HG03520 (cell line): ENCODE measurements around the gene MOGAT1.
A peak's percentile ranks its signal among the peaks of the same experiment; 100 is the strongest.
"Not testable (repeated sequence)": the region's sequence is repeated elsewhere in the genome, so short reads cannot be mapped to it uniquely, and the experiment has no call there.

Experiments used
- ATAC-seq: cut with Tn5 transposase; IDR thresholded peaks from one replicate; pipeline ENCODE4 v1.9.1; 2021; ENCODE audit warnings: mild to moderate bottlenecking, moderate library complexity; ENCODE audit not compliant: unreplicated experiment

Gene MOGAT1

DNA sequence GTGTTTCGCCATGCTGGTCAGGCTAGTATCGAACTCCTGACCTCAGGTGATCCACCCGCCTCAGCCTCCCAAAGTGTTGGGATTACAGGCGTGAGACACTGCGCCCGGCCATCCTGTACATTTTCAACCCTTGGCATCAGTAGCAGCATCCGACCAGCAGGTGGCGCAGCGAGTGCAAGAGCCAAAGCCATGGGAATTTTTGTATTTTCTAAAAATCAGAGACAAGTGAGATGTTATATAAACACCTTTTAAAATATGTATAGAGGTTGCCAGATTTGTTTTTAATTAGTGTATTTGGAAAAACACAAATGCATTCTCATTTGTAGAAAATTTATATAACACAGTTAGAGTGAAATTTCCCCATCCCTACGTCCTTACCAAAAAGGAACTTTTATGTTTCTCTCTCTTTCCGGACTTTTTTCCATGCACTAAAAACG, 36.8 kb downstream of the MOGAT1 start:
- no peak for ATAC-seq

DNA sequence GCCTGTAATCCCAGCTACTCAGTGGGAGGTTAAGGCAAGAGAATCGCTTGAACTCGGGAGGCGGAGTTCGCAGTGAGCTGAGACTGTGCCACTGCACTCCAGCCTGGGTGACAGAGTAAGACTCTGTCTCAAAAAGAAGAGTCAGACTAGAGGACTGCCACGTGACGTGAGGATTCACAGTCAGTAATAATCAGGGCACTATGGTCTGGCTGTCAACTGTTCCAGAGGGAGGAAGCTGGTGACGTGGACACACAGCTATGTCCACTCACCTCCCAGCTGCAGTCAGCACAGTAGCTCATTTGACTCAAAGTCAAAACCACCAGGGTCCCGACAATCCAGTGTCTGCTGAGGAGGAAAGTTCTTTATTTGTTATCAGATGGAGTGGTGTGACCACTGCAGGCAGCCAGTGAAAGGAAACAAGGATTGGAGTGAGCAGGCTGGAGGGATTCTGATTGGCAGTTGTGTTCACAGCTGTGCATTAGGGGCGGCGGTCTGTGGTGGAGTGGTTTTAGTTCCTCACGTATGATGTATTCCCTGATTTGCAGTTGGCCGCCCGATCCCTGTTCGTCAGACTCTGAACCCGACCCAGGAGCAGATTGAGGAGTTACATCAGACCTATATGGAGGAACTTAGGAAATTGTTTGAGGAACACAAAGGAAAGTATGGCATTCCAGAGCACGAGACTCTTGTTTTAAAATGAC, 37.9 kb downstream of the MOGAT1 start:
- ATAC-seq, result peak; percentile 48

DNA sequence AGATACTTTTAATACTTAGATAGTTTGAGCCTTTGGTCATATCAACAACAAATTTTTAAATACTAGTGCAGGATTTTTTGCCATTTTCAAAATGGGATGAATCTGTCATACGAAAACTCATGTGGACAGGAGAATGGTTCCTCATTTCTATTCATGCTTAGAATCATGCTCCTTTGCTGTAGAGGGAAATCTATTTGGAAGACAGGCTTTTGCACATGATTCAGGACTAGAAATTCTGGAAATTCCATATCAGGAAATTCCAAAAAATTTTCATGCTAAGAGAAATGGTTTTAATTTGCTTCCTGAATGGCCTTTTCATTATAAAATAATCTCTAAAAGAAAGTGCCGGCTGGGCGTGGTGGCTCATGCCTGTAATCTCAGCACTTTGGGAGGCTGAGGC, 39.3 kb downstream of the MOGAT1 start:
- ATAC-seq, result no peak

DNA sequence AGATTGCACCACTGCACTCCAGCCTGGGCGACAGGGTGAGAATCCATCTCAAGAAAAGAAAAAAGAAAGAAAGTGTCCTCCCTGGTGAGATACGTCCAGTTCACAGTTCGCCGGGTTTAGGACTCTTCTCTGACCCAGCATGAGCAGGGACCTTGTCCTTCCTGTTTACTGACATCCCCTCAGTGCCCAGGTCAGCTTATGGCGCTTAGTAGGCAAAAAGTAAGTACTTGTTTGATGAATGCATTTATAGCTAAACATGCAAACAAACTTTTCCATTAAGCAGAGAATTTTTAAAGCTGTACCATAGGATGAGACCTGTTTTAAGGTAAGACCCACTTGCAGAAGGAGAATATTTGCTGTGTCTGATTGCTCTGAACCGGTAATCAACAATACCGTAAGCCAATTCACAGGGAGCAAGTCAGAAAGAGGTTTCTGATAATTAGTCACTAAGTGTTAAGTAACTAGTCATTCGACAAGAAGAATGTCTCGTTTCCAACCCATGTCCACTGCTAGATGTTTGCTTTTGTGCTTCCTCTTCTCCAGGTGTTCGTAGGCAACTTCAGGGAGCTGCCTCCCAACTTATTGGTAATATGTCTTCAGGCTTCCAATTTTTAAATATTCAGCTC, 40.0 kb downstream of the MOGAT1 start:
- no peak for ATAC-seq

DNA sequence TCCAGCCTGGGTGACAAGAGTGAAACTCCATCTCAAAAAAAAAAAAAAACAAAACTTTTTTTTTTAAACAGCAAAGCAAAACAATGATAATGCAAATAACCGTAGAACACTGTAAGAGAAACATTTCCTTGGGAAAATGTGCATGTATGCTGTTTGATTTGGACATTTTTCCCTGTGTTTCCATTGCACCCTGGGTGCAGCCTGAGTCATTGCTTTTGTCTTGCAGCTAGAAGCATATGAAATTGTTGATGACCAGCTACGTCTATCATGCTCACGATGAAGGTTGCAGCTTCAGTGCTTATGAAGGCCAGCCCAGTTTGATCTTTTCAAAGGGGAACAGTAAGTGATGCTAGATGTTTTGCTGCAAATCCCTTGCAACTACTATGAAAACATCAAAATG, 41.5 kb downstream of the MOGAT1 start:
- no peak for ATAC-seq

DNA sequence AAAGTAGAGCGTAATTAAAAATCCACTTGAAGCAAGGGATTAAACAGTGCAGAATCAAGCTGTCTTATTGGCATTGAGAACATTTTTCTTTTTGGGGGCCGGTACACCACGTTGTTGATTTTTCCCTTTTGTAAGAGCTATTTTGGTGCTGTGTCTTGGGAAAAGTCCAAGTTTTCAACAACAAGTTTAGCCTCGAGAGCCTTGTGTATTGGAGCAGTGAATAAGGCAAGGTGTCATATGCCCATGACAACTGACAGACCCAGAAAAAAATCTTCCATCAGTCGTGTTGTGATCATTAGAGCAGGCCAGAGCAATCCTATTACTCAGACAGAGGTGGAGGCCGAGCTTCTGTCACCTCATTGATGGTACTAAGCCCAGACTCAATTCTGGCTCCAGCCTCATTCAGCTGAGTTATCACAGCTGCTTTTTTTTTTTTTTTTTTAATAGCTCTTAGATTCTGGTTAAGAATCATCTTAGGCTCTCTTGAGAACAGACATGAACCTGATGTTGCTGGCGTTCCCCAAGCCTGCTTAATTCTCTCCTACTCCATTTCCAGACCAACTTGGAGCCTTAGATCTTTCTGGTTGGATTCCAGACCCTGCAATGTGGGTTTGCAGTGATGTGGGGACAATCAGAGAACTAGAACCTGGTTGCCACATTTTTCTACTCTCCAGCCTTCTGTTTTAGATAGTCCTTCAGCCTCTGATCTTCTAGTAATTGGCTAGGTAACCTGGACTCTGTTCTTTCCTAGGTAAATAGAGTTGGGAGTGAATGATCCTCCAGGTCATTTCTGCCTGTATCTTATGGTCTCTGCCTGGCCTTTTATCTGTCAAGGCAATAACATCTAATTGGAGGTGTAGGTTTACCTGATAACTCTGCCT, 43.1 kb downstream of the MOGAT1 start:
- ATAC-seq, result no peak

DNA sequence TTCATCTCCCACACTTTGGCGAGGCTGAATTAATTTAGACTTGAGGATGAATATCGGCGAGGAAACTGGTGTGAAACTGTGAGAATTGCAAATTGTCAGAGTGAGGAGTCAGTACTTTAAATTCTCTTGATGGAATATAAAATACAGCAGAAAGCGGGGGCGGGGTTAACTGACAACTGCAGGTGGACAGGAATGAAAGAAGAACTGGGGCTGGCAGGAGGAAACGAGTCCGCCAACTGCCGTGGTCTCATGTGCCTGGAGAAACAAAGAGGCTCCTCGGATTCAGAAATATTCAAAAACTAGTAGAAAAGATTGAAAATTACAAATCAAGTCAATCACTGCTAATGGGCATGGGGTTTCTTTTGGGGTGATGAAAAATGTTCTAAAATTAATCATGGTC, 44.3 kb downstream of the MOGAT1 start:
- ATAC-seq, result no peak

DNA sequence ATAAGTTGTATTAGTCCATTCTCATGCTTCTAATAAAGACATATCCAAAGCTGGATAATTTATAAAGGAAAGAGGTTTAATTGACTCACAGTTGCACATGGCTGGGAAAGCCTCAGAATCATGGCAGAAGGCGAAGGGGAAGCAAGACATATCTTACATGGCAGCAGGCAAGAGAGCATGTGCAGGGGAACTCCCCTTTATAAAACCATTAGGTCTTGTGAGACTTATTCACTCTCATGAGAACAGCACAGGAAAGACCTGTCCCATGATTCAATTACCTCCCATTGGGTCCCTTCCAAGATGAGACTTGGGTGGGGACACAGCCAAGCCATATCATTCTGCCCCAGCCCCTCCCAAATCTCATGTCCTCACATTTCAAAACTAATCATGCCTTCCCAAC, 48.3 kb downstream of the MOGAT1 start:
- not testable (repeated sequence) for ATAC-seq

DNA sequence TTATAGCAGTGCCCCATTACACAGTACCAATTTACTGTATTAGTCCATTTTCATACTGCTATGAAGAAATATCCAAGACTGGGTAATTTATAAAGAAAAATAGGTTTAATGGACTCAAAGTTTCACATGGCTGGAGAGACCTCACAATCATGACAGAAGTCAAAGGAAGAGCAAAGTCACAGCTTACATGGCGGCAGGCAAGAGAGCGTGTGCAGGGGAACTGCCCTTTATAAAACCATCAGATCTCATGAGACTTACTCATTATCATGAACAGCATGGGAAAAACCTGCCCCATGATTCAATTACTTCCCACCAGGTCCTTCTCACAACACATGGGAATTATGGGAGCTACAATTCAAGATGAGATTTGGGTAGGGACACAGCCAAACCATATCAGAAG, 50.1 kb downstream of the MOGAT1 start:
- not testable (repeated sequence) for ATAC-seq

DNA sequence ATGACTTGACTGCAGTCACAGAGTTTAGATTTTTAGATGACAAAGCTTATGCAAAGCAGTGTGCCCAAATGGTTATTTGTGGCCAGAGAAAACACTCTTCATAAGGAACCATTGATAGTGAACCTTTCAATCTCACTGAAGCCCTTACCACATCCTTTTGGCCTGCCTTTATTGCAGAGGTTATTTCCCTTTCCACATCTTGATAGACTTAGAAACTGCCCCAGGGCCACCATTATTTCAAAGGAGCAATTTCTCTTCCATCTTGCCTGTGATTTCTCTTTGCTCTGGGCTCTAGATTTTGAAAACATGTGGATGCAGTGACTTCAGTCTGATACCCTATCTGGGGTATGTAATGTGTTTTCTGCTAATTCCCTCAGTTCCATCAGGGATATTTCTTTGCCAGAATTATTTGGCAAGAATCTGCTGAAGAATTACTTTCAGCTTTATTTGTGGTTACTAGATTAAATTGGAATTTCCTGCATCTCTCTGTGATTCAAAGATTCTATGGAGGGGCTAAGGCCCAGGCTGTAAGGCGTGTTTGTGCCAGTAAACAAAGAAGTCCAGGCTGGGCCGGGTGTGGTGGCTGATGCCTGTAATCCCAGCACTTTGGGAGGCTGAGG, 51.0 kb downstream of the MOGAT1 start:
- ATAC-seq, result peak; percentile 99

DNA sequence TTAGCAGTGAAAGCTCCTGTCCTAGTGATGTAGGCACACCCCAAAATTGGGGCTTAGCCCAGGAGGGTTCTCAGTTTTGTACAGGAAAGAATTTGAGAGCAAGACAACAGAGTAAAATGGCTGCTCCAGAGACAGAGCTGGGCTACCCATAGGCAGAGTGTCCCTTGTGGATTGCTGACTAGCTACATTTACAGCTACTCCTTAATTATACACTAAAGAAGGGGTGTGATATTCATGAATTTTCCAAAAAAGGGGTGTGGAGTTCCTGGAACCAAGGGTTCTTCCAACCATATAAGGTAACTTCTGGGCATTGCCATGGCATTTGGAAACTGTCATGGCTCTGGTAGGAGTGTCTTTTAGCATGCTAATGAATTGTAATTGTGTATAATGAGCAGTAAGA, 52.8 kb downstream of the MOGAT1 start:
- no peak for ATAC-seq

DNA sequence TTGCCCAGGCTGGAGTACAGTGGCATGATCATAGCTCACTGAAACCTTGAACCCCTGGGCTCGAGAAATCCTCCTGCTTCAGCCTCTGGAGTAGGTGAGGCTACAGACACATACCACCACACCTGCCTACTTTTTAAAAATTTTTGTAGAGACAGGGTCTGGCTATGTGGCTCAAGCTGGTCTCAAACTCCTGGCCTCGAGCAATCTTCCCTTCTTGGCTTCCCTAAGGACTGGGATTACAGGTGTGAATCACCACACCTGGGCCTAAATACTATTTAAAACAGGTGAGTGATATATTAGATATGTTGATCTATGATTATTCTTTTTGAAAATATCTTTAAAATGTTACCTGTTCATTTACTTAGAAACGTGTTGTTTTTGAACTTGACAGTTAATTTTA, 57.2 kb downstream of the MOGAT1 start:
- no peak for ATAC-seq

DNA sequence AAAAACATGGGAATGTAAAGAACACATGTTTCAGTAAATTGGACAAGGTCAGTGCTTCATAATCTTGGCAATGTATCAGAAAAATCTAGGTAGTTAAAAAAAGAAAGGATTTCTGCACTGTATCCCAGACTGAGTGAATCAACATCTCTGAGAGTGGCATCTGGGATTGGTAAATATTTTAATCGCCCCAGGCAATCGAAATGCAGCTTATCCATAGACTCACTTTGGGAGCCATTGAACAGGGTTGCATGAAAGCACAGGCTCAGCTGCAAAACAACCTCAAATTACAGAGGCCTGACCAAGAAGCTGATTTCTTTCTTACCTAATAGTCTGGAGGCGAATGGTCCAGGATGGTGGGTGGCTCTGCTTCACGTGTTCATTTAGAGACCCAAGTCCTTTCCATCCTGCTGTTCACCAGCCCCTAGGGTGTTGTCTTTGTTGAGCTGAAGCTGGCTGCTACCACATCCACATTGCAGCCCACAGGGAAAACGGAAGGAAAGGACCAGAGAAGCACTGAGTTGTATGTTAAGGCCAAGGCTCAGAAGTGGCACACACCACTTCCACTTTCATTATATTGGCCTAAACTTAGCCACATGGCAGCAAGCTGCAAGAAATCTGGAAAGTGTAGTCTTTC, 59.0 kb downstream of the MOGAT1 start:
- ATAC-seq, result peak; percentile 43

DNA sequence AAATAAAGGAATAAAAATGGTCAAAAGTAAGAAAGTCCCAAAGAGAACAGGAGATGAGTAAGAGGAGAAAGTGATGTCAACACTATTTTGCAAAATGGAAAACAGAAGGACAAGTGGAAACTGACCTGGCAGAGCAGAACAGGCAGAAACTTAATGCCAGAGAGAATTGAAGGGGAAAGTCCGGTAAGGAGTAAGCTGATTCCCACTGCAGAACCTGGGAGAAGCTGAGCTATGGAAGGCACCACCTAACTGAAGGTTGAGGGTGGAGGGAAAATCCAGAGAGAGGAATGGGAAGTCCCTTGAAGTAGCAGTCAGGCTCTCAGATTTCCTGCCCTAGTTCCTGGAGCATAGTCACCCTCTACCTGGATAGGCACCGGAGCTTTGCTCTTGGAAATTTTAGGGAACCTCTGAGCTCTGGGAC, 59.8 kb downstream of the MOGAT1 start:
- no peak for ATAC-seq

DNA sequence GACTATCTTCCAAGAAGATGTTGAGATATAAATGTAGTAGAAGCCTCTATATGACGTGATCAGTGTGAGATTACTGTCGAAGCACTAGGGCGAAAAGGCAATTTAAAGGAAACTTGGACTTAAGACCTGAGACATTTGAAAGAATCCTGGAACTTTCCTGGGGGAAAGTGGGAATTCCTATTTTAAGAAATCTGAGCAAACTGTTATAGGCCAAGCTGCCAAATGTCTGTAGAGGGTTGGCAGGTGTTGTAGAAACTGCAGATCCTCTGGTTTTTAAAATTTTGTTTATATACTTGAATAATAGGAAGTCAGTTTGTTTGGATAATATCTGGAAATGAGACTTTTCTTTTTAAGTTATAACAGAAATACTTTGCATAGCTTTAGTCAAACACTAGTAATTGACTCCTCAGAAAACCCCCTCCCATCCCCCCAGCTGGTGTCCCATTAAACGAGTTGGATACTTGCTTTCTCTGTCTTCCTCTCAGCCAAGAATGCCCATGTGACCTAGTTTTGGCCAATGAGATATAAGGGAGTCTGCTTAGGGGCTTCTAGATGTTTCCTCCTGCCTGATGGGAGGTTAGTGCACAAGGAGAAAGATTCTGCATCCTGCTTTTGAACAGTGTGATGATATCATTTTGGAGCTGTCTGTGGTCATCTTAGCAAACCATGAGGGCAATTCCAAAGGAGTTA, 61.2 kb downstream of the MOGAT1 start:
- no peak for ATAC-seq

DNA sequence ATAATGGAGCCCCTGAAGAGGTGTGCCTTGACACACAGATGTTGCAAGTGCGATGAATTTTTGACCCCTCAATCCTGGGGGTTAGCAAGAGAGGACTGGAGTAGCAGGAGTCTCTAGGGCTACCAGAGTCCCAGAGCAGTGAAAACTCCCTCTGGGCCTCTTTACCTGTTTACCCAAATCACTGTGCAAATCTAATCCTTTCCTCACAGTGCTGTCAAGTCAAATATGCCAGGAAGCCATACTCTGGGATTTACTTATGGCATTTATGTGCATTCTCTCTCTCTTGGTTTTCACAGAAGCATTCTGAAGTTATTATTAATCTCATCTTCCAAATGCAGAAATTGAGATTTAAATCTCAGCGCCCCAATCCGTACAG, 62.0 kb downstream of the MOGAT1 start:
- no peak for ATAC-seq

DNA sequence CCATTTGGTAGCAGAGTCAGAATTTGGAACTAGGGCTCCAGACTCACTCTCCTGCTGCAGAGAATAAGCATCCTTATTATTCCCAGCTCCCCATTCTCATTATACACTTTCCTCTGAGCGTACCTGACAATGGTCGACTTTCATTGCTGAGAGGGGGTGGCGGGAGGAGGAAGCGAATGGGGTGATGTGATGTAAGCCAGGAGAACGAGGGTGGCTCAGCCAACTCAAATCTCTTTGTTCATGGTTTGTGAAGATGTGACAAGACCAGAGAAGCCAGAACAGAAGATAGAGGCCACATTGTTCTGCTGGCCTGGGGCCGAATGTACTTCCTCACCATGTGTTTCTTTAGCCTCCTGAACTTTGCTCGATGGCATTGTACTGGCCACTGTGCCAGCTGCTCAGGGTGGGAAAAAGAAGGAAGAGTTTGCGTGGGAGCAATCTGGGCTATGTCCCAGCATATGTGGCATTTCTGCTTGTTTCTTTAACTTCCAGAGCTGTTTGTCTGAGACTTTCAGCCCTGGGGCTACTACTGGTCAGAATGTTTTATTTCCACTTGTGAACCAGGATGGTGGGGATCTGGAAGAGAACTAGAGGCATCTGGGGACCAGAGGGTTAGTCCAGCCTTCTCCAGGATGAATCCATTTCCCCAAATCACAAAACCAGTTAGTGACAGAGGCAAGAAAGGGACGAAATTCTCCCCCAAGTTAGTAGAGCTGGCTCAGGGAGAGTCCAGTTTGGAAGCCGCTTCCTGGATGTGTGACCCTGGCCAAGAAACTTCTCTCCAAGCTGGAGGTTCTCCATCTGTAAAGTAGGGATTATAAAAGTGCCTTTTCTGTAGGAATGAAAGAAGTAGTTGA, 62.6 kb downstream of the MOGAT1 start:
- no peak for ATAC-seq

DNA sequence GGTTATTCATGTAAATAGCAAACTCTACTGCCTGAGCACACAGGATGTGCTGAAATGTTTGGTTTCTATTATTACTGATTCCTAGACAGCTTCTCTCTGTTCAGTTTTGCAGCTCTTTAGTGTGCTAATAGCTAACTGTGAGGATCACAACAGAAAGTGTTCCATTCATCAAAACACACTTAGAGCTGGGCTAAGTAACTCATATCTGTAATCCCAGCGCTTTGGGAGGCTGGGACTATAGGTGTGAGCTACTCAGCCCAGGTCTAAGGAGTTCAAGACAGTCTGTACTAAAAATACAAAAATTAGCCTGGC, 63.2 kb downstream of the MOGAT1 start:
- ATAC-seq, result peak; percentile 78

DNA sequence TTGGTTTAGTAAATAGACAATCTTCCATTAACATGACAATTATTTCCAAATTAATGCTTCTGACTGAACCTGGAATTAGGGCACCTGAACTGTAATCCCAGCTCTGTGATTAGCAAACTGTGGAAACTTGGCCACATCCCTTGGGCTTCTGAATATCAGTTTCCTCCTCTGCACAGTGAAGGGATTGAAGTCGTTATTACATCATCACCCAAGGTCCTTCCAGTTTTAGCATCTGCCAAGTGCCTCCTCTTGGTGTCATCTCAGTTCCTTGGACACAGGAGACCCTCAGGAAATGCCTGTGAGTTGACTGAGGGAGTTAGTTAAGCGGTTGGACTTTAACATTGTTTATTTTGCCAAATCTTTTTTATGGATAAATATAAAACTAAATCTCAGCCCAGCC, 64.8 kb downstream of the MOGAT1 start:
- ATAC-seq, result no peak

DNA sequence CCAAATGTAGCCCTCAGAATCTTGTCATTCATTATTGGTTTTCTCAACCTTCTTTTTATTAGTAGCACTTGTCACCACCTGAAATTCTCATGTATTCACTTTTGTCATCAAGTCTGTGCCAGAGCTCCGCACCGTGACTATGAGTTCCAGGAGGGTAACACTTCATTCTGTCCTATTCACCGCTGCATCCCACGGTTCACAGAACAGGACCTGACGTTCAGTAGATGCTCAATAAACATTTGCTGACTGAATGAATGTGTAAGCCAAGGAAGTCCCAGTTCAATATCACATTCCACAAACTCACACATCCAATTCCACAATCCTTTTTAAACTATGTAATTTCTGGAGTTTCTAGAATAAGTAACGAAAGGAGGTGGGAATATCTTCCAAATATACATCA, 65.5 kb downstream of the MOGAT1 start:
- no peak for ATAC-seq
